ELR (cell line): ENCODE results near the gene IL3.

Experiments
- DNase-seq: peaks from one replicate; pipeline ENCODE4 v3.0.0-alpha.2; 2015; ENCODE audit warnings: low read depth

Gene IL3

GRCh38 chr5:132025403-132025971 lies 35.0 kb upstream of the IL3 start:
- DNase-seq = no peak

- no peak for DNase-seq
These were observed 33.9 kb upstream of the IL3 start for GRCh38 chr5:132026516-132027008.

- DNase-seq = no peak
These were observed 33.4 kb upstream of the IL3 start for GRCh38 chr5:132027027-132027426.

GRCh38 chr5:132029609-132030330 lies 30.7 kb upstream of the IL3 start:
- no peak for DNase-seq

GRCh38 chr5:132030610-132031009 lies 29.8 kb upstream of the IL3 start:
- no peak for DNase-seq

- no peak for DNase-seq
These were observed 28.3 kb upstream of the IL3 start for GRCh38 chr5:132032196-132032595.

- DNase-seq = no peak
These were observed 27.3 kb upstream of the IL3 start for GRCh38 chr5:132033122-132033521.

- no peak for DNase-seq
These were observed 23.1 kb upstream of the IL3 start for GRCh38 chr5:132037353-132037752.

GRCh38 chr5:132044207-132044606 lies 16.2 kb upstream of the IL3 start:
- no peak for DNase-seq

- no peak for DNase-seq
These were observed 13.6 kb upstream of the IL3 start for GRCh38 chr5:132046880-132047299.

GRCh38 chr5:132049093-132049492 lies 11.4 kb upstream of the IL3 start:
- DNase-seq = no peak

- DNase-seq = no peak
These were observed 10.9 kb upstream of the IL3 start for GRCh38 chr5:132049559-132049958.

GRCh38 chr5:132050136-132050535 lies 10.3 kb upstream of the IL3 start:
- no peak for DNase-seq

GRCh38 chr5:132050661-132051552 lies 9.5 kb upstream of the IL3 start:
- DNase-seq = no peak

- DNase-seq = no peak
These were observed 7.9 kb upstream of the IL3 start for GRCh38 chr5:132052520-132052919.

- no peak for DNase-seq
These were observed 7.0 kb upstream of the IL3 start for GRCh38 chr5:132053483-132053882.

- DNase-seq = no peak
These were observed 6.3 kb upstream of the IL3 start for GRCh38 chr5:132054031-132054696.

GRCh38 chr5:132054697-132055440 lies 5.6 kb upstream of the IL3 start:
- DNase-seq = no peak

- DNase-seq = no peak
These were observed 5.0 kb upstream of the IL3 start for GRCh38 chr5:132055441-132055807.

GRCh38 chr5:132055808-132056609 lies 4.4 kb upstream of the IL3 start:
- no peak for DNase-seq
